Measurements from ENCODE around the gene RAB2B. TPM values are rescaled to one million over a fixed set of nuclear protein-coding genes. Genes with fewer than 3 reads are reported as not detected.
A peak's percentile ranks its signal among the peaks of the same experiment; 100 is the strongest.
"Not testable (repeated sequence)": the region's sequence is repeated elsewhere in the genome, so short reads cannot be mapped to it uniquely, and the experiment has no call there.

Gene RAB2B
- total RNA-seq, 1 donor from 2014 or later, result 15.1 TPM

DNA sequence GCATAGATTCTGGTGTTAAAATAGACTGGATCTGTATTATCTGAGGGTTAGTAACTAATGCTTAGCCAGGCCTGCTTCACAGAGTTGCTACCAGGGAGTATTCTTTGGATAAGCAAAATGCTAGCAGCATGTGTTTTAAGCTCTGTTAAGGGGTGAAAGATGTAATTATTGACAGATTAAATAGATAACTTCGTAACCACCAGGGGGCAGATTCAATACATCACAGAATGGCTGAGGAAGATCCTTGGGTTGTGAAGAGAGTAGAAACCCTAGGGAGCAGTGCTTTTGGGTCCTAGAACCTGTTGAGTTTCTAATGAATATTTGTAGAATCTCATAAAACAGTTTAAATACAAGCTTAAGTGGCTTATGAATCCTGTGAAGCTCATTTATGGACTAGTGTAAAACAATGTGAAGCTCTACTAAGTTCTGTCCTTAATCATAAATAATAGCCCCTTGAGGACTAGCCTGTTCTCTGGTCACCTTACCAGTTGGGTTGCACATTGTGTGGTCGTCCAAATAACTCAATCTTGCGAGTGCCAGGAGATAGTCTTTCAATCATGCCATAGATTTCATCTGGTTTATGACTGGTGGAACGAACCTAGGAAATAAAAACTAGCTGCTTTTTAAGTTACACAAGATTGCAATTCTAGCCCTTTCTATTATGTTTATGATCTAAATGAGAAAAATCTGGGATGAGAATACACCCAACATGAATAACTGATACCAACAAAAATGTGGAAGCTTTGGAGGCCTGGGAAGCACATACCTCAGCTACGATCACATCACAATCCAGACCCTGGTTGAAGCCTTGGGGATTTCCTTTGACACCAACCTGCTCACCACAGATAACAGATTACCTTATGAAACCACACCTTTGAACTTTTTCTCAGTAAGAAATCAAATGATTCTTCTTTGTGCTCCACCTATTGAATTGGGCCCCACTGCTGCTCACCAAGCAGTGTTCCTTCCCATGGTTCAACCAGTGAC, 22.1 kb upstream of the RAB2B start:
- ATAC-seq (no peak), DNase-seq (ENCODE audit: missing footprints) (no peak)
- intact Hi-C loops (cut with DNase I), result no loop called here

DNA sequence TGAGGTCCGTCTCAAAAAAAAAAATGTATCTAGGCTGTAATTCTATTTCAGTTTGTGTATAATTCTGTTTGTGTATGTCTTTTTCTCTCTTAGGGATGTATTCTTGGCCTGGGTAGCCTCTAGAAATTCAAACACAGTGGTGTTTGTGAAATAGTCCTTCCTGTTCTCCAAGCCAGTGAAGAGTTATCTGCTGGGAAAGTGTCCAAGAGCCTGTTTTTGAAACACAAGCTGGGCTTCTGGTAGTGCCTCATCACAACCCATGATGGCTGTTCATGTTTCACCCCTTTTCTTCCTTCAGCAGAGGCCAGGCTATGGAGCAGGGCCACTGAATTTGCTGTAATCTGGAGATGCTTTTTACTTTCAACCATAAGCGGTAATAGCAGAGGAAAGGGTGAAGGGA, 19.7 kb upstream of the RAB2B start:
- ATAC-seq, result no peak
- DNase-seq (ENCODE audit: missing footprints), result no peak

DNA sequence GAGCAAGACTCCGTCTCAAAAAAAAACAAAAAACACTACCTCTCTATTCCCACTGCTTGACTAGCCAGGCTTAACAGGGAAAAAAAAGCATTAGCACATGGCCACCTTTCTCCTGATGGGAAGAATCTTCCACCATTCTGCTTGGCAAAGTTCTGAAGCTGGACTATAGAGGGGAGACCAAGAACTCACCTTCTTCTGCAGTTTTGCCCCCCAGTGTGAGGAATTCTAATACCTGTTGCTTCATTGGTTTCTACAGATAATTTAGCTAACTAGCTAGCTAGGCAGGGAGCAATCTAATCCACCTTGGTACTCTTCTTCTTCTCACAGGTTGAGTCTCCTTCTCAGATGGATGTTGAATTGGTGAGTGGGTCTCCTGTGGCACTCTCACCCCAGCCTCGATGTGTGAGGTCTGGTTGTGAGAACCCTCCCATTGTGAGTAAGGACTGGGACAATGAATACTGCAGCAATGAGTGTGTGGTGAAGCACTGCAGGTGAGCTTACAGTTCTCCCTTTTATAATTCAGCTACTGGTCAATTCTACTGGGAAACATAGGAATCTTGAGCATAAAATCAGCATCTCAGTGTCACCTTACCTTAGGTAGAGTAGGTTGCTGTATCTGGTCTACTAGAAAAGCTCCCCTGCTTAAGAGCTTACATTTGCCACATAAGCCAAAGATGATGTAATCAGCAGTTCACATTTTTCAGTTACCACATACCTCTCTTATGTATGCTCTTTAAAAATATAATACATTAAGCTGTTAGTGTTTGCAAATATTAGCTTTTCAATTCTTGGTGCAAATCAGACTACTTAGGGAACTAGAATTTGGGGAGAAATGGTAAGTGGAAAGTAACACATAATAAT, 18.4 kb upstream of the RAB2B start:
- intact Hi-C loops (cut with DNase I), result no loop called here
- no peak for ATAC-seq
- no peak for DNase-seq (ENCODE audit: missing footprints)

More for the DNA sequence above, 19.7 kb upstream of the RAB2B start:
- intact Hi-C loops (cut with DNase I), result no loop called here

DNA sequence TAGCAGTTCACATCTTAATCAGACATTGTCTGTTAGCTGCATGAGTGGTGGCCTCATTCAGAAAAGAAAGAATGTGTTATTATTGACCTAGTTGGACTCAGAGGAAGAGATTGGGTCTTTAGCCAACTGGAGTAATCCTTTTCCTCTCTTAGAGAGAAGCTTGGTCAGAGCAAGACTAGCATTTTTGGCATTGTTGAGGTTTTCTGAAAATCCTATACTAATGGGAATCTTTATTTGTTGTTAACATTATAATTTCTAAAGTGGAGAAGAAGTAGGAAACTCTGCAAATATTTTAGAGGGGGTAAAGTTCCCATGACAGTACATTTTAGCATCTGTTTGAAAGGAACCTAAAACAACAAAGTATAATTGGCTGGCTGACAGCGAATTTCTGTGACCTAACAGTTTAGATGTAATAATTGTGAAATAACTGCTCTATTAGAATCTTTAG, 9.9 kb upstream of the RAB2B start:
- ATAC-seq (no peak), DNase-seq (ENCODE audit: missing footprints) (no peak)
- intact Hi-C loops (cut with DNase I), result no loop called here

DNA sequence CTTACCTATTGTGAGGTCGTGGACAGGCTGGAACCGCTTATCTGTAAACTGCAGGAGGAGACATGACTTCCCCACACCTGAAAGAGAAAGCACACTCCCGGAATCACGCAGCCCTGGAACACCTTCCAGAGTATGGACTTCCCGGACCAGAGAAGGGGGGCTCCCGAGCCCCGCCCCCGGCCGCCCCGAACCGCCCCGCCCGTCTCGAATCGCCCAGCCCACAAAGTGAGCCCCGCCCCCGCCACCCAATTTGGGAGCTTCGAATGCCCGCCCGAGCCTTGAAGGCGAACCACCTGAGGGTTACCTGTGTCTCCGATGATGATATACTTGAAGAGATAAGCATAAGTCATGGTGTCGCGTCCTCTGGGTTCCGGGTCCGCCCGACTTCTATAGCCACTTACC, 235 bp downstream of the RAB2B start:
- peak; percentile 87 for ATAC-seq
- intact Hi-C loops (cut with DNase I), result loop anchor here (1.0 to 2.0 kb wide), 2 partner anchors 20 to 92 kb away; partner anchors contain the start of genes CHD8 and SUPT16H
- DNase-seq (ENCODE audit: missing footprints), result no peak

DNA sequence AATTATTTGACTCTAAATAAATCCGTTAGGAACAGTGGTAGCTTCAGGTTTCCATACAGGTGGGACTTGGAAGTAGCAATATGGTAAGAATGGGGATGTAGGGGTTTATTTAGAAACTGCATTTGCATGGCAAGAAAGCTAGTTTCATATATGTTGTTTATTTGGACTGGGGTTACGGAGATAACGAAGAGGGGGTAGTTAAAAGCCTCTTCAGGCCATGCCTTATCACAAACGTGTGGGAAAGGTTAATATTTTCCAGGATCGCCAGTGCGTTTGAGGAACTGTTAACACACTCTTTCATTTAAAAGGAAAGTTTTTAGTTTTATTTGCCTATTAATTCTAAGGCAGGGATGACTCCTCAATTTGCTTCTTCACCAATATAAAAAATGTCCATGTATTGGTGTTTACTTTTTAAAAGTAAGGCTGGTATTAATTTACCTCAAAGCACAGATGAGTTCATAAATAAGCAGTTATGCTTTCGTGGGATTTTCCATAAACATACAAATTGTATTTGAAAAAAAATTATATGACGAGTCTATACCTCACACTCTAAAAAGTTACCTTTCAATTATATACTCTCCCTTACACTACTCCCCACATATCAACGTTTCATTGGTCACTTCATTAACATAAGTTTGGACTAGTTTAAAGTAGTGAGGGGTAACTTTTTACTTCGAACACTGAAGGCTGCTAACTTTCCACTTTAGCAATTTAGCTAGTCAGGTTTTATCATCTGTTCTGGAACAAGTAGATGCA, 814 bp downstream of the RAB2B start:
- DNase-seq (ENCODE audit: missing footprints) (no peak), ATAC-seq (no peak)
- intact Hi-C loops (cut with DNase I), result loop anchor here (1.0 to 2.0 kb wide), 2 partner anchors 20 to 91 kb away; partner anchors contain the start of genes CHD8 and SUPT16H

DNA sequence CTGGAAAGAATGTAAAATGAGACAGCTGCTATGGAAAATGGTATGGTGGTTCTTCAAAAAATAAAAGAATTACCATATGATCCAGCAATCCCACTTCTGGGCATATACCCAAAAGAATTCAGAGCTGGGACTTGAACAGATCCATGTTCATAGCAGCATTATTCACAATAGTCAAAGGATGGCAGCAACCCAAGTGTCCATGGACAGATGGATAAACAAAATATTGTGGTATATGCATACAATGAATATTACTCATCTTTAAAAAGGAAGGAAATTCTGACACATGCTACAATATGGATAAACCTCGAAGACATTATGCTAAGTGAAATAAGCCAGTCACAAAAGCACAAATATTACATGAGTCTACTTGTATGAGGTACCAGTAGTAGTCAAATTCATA, 9.1 kb downstream of the RAB2B start:
- intact Hi-C loops (cut with DNase I), result no loop called here
- DNase-seq (ENCODE audit: missing footprints) (no peak), ATAC-seq (no peak)

DNA sequence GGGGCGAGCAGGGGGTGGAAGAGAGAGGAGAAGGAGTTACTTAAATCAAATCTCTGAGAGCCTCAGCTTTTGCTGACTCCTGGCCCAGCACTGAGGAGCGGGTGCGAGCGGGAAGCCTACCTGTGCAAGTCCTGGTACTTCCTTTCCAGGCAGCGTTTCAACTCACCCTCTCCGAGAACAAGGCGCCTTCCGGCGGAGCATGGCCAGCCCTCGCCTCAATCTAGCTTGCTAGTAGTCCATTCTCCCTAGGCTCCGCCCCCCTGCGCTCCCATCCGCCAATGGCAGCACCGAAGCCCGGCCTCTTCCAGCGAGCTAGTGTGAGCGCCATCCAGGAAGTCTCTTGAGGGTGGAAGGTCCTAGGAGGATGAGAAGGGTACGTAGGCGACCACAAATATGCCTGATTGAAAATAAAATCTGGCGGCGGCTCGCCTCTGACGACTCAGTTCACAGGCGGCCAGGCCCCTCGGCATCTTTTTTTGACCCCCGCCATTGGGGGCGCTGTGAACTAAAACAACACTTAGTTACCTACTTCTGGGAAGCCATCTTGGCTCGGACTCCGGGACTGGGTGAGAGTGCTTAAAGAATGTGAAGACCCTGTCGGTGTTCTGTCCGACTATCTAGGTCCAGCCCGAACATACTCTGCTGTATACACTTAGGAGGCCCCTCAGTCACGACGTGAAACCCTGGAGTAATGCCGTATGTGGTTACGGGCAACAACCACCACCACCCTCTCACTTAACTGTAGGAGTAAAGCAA, 20.7 kb downstream of the RAB2B start, which contains the start of gene CHD8:
Gene CHD8, minus strand, starts transcription at position 212 of the 756 bp plus-strand sequence. CDS start 24,480 bp downstream, outside the sequence.
- DNase-seq (ENCODE audit: missing footprints) (peak; percentile 100), ATAC-seq (peak; percentile 100)
- intact Hi-C loops (cut with DNase I), result loop anchor here (1.0 kb wide), 3 partner anchors 19 to 101 kb away; partner anchors contain the start of gene RAB2B

DNA sequence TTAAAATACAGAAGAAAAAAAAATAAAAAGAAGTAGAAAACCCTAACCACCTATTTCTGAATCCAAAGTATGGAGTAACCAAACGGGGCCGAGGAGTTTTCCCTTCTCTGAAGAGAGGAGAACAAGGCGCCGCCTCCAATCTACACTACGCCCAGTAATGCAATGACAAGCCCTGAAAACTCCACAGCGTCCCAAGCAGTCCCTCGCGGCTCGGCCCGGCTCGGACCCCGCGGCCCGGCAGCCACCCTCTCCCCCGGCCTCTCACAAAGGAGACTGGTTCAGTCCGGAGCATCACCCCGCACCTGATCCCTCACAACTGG, 21.2 kb downstream of the RAB2B start:
- DNase-seq (ENCODE audit: missing footprints) (no peak), ATAC-seq (peak; percentile 3)
- intact Hi-C loops (cut with DNase I), result no loop called here

DNA sequence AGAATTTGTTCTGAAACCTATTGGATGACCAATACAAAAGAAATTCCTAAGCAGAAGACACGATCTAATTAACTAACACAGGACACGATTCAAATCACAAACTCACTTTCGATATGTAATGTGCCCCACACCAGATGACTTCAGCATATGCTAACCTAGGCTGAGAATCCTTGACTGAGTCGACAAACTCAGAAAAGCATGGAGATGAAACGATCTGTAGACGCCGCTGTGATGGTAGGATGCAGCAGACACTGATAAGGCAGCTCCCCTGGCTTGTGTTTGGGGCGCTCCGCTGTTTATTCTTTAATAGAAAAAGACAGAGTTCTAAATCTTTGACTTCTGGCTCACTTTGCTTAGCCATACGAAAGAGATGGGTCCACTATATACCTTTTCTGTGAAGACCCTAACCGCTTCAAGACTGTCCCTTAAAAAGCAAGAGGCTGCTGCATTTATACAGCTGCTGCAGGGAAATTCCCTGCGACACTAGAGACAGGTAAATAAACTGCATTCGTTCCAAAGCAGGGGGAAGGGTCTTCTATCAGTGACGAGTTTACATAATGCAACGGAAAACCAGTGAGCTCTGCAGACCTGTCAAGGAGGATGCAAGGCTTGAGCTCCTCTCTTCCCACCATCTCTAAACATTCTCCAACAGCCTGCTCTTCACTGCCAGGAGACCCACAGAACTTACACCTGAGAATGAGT, 21.8 kb downstream of the RAB2B start:
- intact Hi-C loops (cut with DNase I), result no loop called here
- ATAC-seq (no peak), DNase-seq (ENCODE audit: missing footprints) (no peak)

DNA sequence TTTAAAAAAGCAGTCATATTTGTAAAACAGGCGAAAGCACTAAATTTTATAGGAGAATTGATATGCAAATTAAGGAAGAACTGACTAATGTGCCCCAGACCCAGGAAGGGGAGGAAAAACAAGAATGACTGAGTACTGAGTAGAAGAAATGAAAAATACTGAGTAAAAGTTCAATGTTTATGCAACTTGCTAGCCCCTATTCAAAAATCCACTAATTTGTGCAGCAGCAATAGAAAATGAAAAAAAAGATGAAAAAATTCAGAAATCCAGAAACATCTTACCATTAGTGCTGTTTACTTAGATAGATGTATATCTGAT, 26.9 kb downstream of the RAB2B start:
- no peak for ATAC-seq
- intact Hi-C loops (cut with DNase I), result no loop called here

DNA sequence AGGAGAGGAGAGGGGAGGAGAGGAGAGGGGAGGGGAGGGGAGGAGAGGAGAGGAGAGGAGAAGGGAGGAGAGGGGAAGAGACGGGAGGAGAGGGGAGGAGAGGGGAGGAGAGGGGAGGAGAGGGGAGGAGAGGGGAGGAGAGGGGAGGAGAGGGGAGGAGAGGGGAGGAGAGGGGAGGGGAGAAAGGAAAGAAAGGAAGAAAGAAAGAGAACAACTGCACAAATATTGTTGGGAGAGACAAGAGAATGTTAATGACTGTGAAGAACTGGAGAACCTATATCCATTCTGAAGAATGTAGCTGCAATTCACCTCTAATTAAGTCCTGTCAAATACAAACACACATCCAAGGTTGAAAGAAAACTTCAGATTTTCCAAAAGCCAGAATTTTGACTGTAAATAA, 34.1 kb downstream of the RAB2B start:
- intact Hi-C loops (cut with DNase I); ATAC-seq; DNase-seq (ENCODE audit: missing footprints): not testable (repeated sequence)

More for the DNA sequence above, 26.9 kb downstream of the RAB2B start:
- DNase-seq (ENCODE audit: missing footprints), result no peak

DNA sequence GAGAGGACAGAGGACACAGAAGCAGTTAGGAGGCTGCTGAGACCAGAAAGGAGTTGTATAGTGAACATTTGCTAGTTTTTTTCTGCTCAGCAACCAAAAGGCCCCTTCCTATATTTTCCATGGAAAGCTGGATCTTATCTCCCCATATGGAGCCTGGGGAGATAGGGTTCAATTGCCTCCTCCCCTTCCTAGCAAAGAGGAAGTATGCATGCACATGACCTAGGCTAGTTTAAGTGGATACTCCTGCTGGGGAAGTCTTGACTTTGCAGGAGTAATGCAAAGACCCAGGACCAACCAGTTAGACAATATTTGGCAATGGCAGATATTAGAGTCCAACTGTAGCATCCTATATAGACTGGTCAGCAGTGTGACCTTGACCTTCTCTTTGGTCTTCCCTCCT, 35.9 kb downstream of the RAB2B start:
- no peak for DNase-seq (ENCODE audit: missing footprints)
- no peak for ATAC-seq
- intact Hi-C loops (cut with DNase I), result no loop called here

DNA sequence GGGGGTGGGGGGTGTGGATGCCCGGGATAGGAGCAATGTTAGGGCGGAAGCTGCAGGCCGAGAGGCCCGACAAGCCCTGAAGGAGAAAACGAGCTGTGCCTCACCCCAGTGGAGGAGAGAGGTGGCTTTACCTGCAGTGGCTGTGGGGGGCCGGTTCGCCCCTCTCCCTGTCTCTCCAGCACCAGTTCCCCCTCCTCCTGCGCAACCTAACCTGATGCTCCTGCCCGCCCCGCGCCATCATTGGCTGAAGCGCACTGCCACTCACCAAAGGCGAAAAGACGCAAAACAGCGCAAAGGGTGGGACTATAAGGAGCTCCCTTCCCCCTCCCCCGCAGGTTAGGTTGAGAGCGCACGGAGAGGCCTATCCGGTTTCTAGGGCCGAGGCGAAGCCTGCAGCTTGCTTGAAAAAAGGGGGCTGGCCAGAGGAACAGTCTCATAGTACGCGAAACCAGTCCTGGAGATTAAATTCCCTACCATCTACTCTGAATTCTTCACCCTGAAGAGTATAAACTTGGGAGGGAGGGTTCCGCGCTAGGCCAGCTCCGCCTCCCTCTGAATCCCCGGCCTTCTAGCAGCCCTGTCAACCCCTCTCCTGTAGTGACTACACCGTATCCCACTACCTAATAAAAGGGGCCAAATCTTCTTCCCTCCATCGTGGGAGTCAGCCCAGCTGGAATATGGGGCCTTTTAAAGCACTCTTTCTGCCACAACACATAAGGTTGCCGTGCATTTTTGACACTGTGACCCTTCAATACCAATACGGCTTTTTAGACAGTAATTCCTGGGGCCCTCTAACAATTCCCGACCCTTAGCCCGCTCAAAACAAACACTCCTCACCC, 39.5 kb downstream of the RAB2B start:
- DNase-seq (ENCODE audit: missing footprints) (peak; percentile 99), ATAC-seq (peak; percentile 100)
- intact Hi-C loops (cut with DNase I), result loop anchor here (1.0 kb wide), 2 partner anchors 19 to 120 kb away; partner anchors contain the start of gene CHD8

DNA sequence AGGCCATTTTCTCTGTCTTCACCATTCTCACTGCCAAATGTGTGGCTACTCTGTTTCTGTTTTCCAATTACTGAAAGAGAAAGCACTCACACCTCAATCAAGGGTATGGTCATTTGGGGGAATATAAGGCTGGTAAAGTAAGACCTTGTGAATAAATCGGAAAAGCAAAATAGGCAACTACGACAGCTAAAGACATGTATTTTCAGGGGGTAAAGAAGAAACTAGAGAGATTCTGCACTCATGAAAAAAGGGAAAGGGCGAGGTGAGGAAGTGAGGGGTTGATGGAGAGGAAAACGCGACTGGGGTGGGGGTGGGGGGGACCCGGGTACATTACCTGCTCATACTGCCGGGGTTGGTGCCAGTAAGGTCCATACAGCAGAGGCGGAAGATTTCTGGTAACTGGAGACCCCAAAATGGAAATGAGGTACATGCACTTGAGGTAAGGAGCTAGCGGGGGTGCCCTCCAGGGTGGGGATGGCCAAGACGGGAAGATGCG, 40.1 kb downstream of the RAB2B start:
- intact Hi-C loops (cut with DNase I), result loop anchor here (1.0 kb wide), 2 partner anchors 20 to 121 kb away; partner anchors contain the start of gene CHD8
- DNase-seq (ENCODE audit: missing footprints) (no peak), ATAC-seq (no peak)

DNA sequence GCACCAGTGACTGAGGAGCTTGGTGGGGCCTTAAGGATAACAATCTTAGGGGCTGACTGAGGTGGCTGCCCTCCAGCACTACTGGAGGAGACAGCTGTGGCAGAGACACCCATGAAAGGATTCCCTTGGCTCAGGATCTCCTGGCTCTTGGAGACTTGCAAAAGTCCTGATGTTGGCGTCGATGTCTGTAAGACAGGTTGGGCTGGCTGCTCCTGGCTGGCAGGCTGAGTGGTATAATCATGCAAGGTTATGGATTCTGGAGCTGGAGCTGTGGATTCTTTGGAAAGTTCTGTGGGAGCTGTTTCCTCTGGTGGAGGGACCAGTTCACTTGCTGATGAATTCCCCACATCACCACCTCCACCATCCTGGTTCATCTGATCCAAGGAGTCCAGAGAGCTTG, 45.6 kb downstream of the RAB2B start:
- DNase-seq (ENCODE audit: missing footprints) (no peak), ATAC-seq (no peak)
- intact Hi-C loops (cut with DNase I), result no loop called here
